GM23338 (cell line): ENCODE results near the gene PJA1. TPM values are rescaled to one million over a fixed set of nuclear protein-coding genes. Genes with fewer than 3 reads are reported as not detected.

Experiments
- ATAC-seq: fragments of 200-7000 bp; cut with Tn5 transposase; 3 replicates; pipeline ENCODE4 v1.9.1; 2020
- DNase-seq: peaks from one replicate; pipeline ENCODE4 v3.0.0-alpha.2; 2015; ENCODE audit warnings: low spot score
- H2AFZ ChIP-seq: fragments of 200-600 bp; sonication (generic); 2 replicates; pipeline ENCODE4 v1.8.0; 2016; ENCODE audit warnings: antibody characterized with exemption, mild to moderate bottlenecking, moderate library complexity
- H3F3A ChIP-seq: fragments of 200-600 bp; sonication (generic); replicated peaks from 2 replicates; pipeline ENCODE4 v1.8.0; 2017; ENCODE audit warnings: antibody characterized with exemption, mixed run types, low read depth
- H3K27ac ChIP-seq: fragments of 200-600 bp; sonication (generic); 2 replicates; pipeline ENCODE4 v1.6.1; 2016; ENCODE audit warnings: low read depth
- H3K27me3 ChIP-seq: fragments of 200-600 bp; sonication (generic); 2 replicates; pipeline ENCODE4 v1.8.0; 2016; ENCODE audit warnings: mild to moderate bottlenecking, mixed run types, moderate library complexity; ENCODE audit not compliant: insufficient read depth
- H3K36me3 ChIP-seq: fragments of 200-600 bp; sonication (generic); 2 replicates; pipeline ENCODE4 v1.8.0; 2016; ENCODE audit warnings: mild to moderate bottlenecking; ENCODE audit not compliant: insufficient read depth
- H3K4me1 ChIP-seq: fragments of 200-600 bp; sonication (generic); 2 replicates; pipeline ENCODE4 v1.8.0; 2016; ENCODE audit warnings: mild to moderate bottlenecking, moderate library complexity; ENCODE audit not compliant: insufficient read depth
- H3K4me2 ChIP-seq: fragments of 200-600 bp; sonication (generic); 2 replicates; pipeline ENCODE4 v1.7.1; 2017; ENCODE audit warnings: mixed run types
- H3K4me3 ChIP-seq: fragments of 200-600 bp; sonication (generic); 2 replicates; pipeline ENCODE4 v1.6.1; 2016; ENCODE audit warnings: mixed run types
- H3K79me2 ChIP-seq: fragments of 200-600 bp; sonication (generic); replicated peaks from 2 replicates; pipeline ENCODE4 v1.8.0; 2017; ENCODE audit warnings: mild to moderate bottlenecking; ENCODE audit not compliant: insufficient read depth
- H3K9me2 ChIP-seq: fragments of 200-600 bp; sonication (generic); 2 replicates; pipeline ENCODE4 v1.8.0; 2017; ENCODE audit not compliant: insufficient read depth
- H4K20me1 ChIP-seq: fragments of 200-600 bp; sonication (generic); replicated peaks from 2 replicates; pipeline ENCODE4 v1.8.0; 2017; ENCODE audit warnings: mild to moderate bottlenecking; ENCODE audit not compliant: insufficient read depth
- H3K27ac Mint-ChIP-seq: 2 replicates; pipeline ENCODE4 v1.8.0; 2020; ENCODE audit warnings: inconsistent platforms, mild to moderate bottlenecking, moderate library complexity, mixed read lengths
- H3K27me3 Mint-ChIP-seq: 3 replicates; pipeline ENCODE4 v1.8.0; 2022; ENCODE audit warnings: low read depth, mild to moderate bottlenecking, moderate library complexity, mixed read lengths, inconsistent platforms; ENCODE audit not compliant: insufficient read depth, poor library complexity
- H3K36me3 Mint-ChIP-seq: 3 replicates; pipeline ENCODE4 v1.8.0; 2021; ENCODE audit warnings: low read depth, mild to moderate bottlenecking, inconsistent platforms, moderate library complexity, mixed read lengths
- H3K4me1 Mint-ChIP-seq: 3 replicates; pipeline ENCODE4 v1.8.0; 2020; ENCODE audit warnings: mild to moderate bottlenecking, inconsistent platforms, mixed read lengths
- H3K4me3 Mint-ChIP-seq: 3 replicates; pipeline ENCODE4 v1.8.0; 2021; ENCODE audit warnings: moderate library complexity, mild to moderate bottlenecking, inconsistent platforms, mixed read lengths
- H3K9me3 Mint-ChIP-seq: 3 replicates; pipeline ENCODE4 v1.8.0; 2020; ENCODE audit warnings: moderate library complexity, mild to moderate bottlenecking, inconsistent platforms, mixed read lengths
- CREB1 ChIP-seq: fragments of 250-450 bp; sonication (Bioruptor Pico); IDR thresholded peaks from 2 replicates; pipeline ENCODE4 v1.5.0; 2020; ENCODE audit warnings: low read depth, mild to moderate bottlenecking, moderate library complexity
- CTCF ChIP-seq, 2 experiments: fragments of 200-600 bp in 1 of 2; sonication (generic) in 1 of 2; conservative IDR thresholded peaks; 2 replicates each; pipeline versions ENCODE4 v1.5.1 to v1.6.1; 2016 to 2017; ENCODE audit warnings: antibody characterized with exemption in 2 of 2, low read depth in 2 of 2, mild to moderate bottlenecking in 2 of 2, moderate library complexity in 1 of 2
- ETS1 ChIP-seq: IDR thresholded peaks from 2 replicates; pipeline ENCODE4 v1.6.1; 2016; ENCODE audit warnings: antibody characterized with exemption
- EZH2 ChIP-seq: fragments of 200-600 bp; sonication (generic); IDR thresholded peaks from one replicate; pipeline ENCODE4 v1.8.0; 2017; ENCODE audit warnings: antibody characterized with exemption, mild to moderate bottlenecking, low read depth; ENCODE audit not compliant: unreplicated experiment
- EZH2phosphoT487 ChIP-seq: fragments of 200-600 bp; sonication (generic); IDR thresholded peaks from one replicate; pipeline ENCODE4 v1.8.1; 2018; ENCODE audit warnings: antibody characterized with exemption; ENCODE audit not compliant: unreplicated experiment
- JUNB ChIP-seq: IDR thresholded peaks from one replicate; pipeline ENCODE4 v1.6.1; 2016; ENCODE audit warnings: antibody characterized with exemption; ENCODE audit not compliant: unreplicated experiment
- NANOG ChIP-seq: IDR thresholded peaks from 2 replicates; pipeline ENCODE4 v1.6.1; 2016; ENCODE audit warnings: antibody characterized with exemption, borderline replicate concordance
- POLR2AphosphoS5 ChIP-seq: IDR thresholded peaks from 2 replicates; pipeline ENCODE4 v1.6.1; 2016; ENCODE audit warnings: antibody characterized with exemption, low read depth
- REST ChIP-seq: IDR thresholded peaks from one replicate; pipeline ENCODE4 v1.6.1; 2018; ENCODE audit warnings: antibody characterized with exemption; ENCODE audit not compliant: unreplicated experiment
- STAT1 ChIP-seq: IDR thresholded peaks from one replicate; pipeline ENCODE4 v1.6.1; 2016; ENCODE audit warnings: antibody characterized with exemption; ENCODE audit not compliant: unreplicated experiment
- ZNF114 ChIP-seq: fragments of 250-450 bp; sonication (Bioruptor Pico); IDR thresholded peaks from 2 replicates; pipeline ENCODE4 v1.5.0; 2020; ENCODE audit warnings: mild to moderate bottlenecking, moderate library complexity
- ZNF331 ChIP-seq: fragments of 250-450 bp; sonication (Bioruptor Pico); IDR thresholded peaks from 2 replicates; pipeline ENCODE4 v1.5.0; 2020; ENCODE audit warnings: low read depth, mild to moderate bottlenecking, moderate library complexity
- ZNF462 ChIP-seq: fragments of 250-450 bp; sonication (Bioruptor Pico); IDR thresholded peaks from 2 replicates; pipeline ENCODE4 v1.5.0; 2020; ENCODE audit warnings: mild to moderate bottlenecking, moderate library complexity
- polyA plus RNA-seq: library from polyadenylated mRNA; unstranded; fragments of >200 nt; fragmentation: Nextera tagmentation; extraction: Ambion mirVana; gene quantifications from 2 replicates; pipeline ENCODE4 v1.2.1, GENCODE V29; 2016
- total RNA-seq: library from RNA; depleted of rRNA; stranded (reverse); fragments of >200 nt; shearing (Covaris generic); gene quantifications from 2 replicates; pipeline ENCODE4 v1.2.3, GENCODE V29; 2014

The PJA1 gene
- total and polyA plus RNA-seq, 2 experiments from 2014 or later, result 25.2 to 31.3 TPM

DNA sequence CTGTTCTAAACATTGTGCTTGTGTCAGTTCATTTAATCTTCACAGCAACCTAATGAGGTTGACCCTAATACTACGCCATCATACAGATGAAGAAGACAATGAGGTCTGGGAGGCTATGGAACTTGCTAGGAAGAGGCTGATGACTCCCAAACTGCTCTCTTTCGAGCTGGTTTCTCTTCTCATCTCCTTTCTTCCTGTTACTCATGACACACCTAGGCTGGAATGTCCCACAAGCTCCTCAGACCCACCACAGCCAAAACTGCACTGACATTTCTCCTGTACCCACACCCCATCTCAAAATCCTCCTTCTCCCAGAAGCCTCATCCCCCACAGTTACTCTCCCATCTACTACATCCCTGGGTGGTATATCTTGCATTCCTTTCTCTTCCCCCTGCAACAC lies 27.4 kb upstream of the PJA1 start:
- no peak overlapping the region for H3K27ac Mint-ChIP-seq
- TF ChIP-seq POLR2AphosphoS5 (no peak), STAT1 (no peak), CREB1 (CRISPR knock-in tag) (no peak), JUNB (no peak), ZNF331 (CRISPR knock-in tag) (no peak), ZNF114 (CRISPR knock-in tag) (no peak), NANOG (no peak), ETS1 (no peak), EZH2 (no peak), REST (no peak), CTCF (conservative IDR thresholded peaks at IDR 0.05; ENCODE audit: low read depth in 2 of 2) (no peak), EZH2phosphoT487 (no peak), ZNF462 (no peak)

More for the DNA sequence above, 27.4 kb upstream of the PJA1 start:
- DNase-seq (no peak), ATAC-seq (no peak)
- Histone ChIP-seq H3K27ac (no peak overlapping the region), H2AFZ (no peak overlapping the region), H3K4me1 (no peaks in the 10 kb centered on the region), H3K79me2 (no peaks in the 10 kb centered on the region), H3F3A (no peaks in the 10 kb centered on the region), H3K4me2 (no peak overlapping the region), H3K27me3 (no peaks in the 10 kb centered on the region), H3K4me3 (no peak overlapping the region), H3K36me3 (no peaks in the 10 kb centered on the region), H4K20me1 (no peaks in the 10 kb centered on the region), H3K9me2 (no peaks in the 10 kb centered on the region)
- H3K27me3 Mint-ChIP-seq, result peaks cover 1% of the 10 kb centered on the region
- H3K4me3 Mint-ChIP-seq, result no peak overlapping the region
- peaks cover 8% of the 10 kb centered on the region for H3K4me1 Mint-ChIP-seq
- H3K9me3 Mint-ChIP-seq, result no peaks in the 10 kb centered on the region; the same call in 2 of the 3 replicates
- H3K36me3 Mint-ChIP-seq, result no peaks in the 10 kb centered on the region; the same call in 2 of the 3 replicates
